ENCODE measurements around the gene BCL7B. TPM values are rescaled to one million over a fixed set of nuclear protein-coding genes. Genes with fewer than 3 reads are reported as not detected.

The BCL7B gene
- total and polyA plus RNA-seq, 2 of the 13 experiments (the other 11 are each of a cell fraction or from before 2014, with no cell fraction given) = 24.3 to 38.2 TPM

DNA sequence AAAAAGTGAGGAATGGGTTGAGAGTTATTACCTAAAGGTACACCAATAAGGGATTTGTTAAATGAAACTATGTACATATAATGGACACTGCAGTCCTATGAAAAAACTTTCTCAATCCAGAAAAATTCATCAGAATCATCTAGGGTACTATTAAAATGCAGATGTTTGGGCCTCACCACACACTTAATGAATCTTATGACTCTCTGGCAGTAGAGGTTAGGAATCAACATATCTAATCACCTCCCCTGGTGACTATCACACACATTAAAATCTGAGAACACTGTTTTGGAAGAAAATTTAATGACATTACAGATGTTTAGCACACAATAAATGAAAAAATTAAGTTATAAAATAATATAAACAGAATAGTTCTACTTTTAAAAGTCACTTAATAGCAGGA lies 67.5 kb downstream of the BCL7B start (continued):
- TF ChIP-seq, protein P1, sequence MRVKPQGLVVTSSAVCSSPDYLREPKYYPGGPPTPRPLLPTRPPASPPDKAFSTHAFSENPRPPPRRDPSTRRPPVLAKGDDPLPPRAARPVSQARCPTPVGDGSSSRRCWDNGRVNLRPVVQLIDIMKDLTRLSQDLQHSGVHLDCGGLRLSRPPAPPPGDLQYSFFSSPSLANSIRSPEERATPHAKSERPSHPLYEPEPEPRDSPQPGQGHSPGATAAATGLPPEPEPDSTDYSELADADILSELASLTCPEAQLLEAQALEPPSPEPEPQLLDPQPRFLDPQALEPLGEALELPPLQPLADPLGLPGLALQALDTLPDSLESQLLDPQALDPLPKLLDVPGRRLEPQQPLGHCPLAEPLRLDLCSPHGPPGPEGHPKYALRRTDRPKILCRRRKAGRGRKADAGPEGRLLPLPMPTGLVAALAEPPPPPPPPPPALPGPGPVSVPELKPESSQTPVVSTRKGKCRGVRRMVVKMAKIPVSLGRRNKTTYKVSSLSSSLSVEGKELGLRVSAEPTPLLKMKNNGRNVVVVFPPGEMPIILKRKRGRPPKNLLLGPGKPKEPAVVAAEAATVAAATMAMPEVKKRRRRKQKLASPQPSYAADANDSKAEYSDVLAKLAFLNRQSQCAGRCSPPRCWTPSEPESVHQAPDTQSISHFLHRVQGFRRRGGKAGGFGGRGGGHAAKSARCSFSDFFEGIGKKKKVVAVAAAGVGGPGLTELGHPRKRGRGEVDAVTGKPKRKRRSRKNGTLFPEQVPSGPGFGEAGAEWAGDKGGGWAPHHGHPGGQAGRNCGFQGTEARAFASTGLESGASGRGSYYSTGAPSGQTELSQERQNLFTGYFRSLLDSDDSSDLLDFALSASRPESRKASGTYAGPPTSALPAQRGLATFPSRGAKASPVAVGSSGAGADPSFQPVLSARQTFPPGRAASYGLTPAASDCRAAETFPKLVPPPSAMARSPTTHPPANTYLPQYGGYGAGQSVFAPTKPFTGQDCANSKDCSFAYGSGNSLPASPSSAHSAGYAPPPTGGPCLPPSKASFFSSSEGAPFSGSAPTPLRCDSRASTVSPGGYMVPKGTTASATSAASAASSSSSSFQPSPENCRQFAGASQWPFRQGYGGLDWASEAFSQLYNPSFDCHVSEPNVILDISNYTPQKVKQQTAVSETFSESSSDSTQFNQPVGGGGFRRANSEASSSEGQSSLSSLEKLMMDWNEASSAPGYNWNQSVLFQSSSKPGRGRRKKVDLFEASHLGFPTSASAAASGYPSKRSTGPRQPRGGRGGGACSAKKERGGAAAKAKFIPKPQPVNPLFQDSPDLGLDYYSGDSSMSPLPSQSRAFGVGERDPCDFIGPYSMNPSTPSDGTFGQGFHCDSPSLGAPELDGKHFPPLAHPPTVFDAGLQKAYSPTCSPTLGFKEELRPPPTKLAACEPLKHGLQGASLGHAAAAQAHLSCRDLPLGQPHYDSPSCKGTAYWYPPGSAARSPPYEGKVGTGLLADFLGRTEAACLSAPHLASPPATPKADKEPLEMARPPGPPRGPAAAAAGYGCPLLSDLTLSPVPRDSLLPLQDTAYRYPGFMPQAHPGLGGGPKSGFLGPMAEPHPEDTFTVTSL (CRISPR knock-in tag; IDR thresholded peaks at IDR 0.05; ENCODE audit: borderline replicate concordance) = no peak
- TF ChIP-seq REXO4 (CRISPR knock-in tag; IDR thresholded peaks at IDR 0.05; ENCODE audit: borderline replicate concordance) = no peak
- TF ChIP-seq, protein P2, sequence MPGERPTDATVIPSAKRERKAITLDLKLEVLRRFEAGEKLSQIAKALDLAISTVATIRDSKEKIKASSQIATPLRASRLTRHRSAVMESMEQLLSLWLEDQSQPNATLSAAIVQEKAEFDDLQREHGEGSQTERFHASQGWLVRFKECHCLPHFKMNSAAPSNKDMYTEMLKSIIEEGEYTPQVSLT (CRISPR knock-in tag; IDR thresholded peaks at IDR 0.05; ENCODE audit: borderline replicate concordance, low read depth) = no peak

DNA sequence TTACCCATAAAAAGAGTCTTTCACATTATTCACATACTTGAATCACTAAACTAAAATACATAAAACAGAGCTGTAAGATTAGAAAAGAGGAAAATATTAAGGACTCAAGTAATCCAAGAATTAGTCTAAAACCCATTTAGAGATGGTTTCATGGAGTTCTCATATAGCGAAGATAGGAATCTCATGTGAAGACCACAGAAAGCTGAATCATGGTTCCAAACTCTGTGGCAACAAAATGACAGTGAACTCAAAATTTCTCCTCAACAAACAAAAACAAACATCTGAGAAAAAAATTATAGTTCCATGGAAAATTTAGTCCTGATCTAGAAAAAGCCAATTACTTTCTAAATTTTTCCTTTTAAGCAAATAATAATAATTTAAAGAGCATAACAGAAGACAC lies 70.0 kb downstream of the BCL7B start:
- Histone ChIP-seq H3K9me3 (ENCODE audit: low read length) (no peaks in the 10 kb centered on the region), H3K4me1 (ENCODE audit: insufficient read depth, low read length) (no peaks in the 10 kb centered on the region), H4K20me1 (ENCODE audit: insufficient read depth, low read length) (0 out of 2 replicates have a peak, but pooled peaks cover 5% of the 10 kb centered on the region), H3K4me3 (replicated peaks in 1 of 3; ENCODE audit: insufficient read depth in 1 of 3, low read depth in 2 of 3, low read length in 3 of 3) (no peak overlapping the region), H3K9ac (ENCODE audit: insufficient read depth, low read depth, low read length) (no peak overlapping the region), H2AFZ (ENCODE audit: low read length) (no peak overlapping the region), H3K27ac (ENCODE audit: extremely low read length, insufficient read depth, low read length) (no peak overlapping the region), H3K27me3 (ENCODE audit: control insufficient read depth in 1 of 2, insufficient read depth in 2 of 2, low read length in 2 of 2) (no peaks in the 10 kb centered on the region), H3K79me2 (ENCODE audit: insufficient read depth, low read length) (peaks cover 17% of the 10 kb centered on the region), H3K4me2 (ENCODE audit: low read depth, low read length) (no peak overlapping the region), H3K36me3 (replicated peaks in 1 of 2; ENCODE audit: control insufficient read depth in 1 of 2, insufficient read depth in 2 of 2, low read length in 2 of 2) (peaks cover 13 to 80% of the 10 kb centered on the region in 2 experiments)
- 100% methylated on average over 1 of the region's 1 CpG for WGBS (ENCODE audit: low lambda C conversion rate)
- ATAC-seq = no peak
- FAIRE-seq = no peak
- in situ Hi-C loops (cut with HindIII; ENCODE audit: extremely low pct_ligation_motif_present, low pct_unique_long_range_greater_than_20kb) (no loop called here), intact Hi-C loops (cut with micrococcal nuclease; ENCODE audit: unreplicated experiment) (no loop called here)
- ChIA-PET CTCF (ENCODE audit: low intra/inter-chr PET ratio, low total read pairs) (no interaction called here), POLR2A (no interaction called here)
- no peak for DNase-seq (ENCODE audit: low spot score)
- no TSS peak for BruUV-seq (replicated peaks)
- TF ChIP-seq, protein P3, sequence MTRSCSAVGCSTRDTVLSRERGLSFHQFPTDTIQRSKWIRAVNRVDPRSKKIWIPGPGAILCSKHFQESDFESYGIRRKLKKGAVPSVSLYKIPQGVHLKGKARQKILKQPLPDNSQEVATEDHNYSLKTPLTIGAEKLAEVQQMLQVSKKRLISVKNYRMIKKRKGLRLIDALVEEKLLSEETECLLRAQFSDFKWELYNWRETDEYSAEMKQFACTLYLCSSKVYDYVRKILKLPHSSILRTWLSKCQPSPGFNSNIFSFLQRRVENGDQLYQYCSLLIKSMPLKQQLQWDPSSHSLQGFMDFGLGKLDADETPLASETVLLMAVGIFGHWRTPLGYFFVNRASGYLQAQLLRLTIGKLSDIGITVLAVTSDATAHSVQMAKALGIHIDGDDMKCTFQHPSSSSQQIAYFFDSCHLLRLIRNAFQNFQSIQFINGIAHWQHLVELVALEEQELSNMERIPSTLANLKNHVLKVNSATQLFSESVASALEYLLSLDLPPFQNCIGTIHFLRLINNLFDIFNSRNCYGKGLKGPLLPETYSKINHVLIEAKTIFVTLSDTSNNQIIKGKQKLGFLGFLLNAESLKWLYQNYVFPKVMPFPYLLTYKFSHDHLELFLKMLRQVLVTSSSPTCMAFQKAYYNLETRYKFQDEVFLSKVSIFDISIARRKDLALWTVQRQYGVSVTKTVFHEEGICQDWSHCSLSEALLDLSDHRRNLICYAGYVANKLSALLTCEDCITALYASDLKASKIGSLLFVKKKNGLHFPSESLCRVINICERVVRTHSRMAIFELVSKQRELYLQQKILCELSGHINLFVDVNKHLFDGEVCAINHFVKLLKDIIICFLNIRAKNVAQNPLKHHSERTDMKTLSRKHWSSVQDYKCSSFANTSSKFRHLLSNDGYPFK (CRISPR knock-in tag; IDR thresholded peaks at IDR 0.05; ENCODE audit: borderline replicate concordance) = no peak
- TF ChIP-seq DMAP1 (CRISPR knock-in tag; IDR thresholded peaks at IDR 0.05) (no peak), ZNF510 (CRISPR knock-in tag; IDR thresholded peaks at IDR 0.05; ENCODE audit: low read depth) (no peak), RNF2 (conservative IDR thresholded peaks at IDR 0.05; ENCODE audit: low read depth) (no peak), NFE2L2 (IDR thresholded peaks at IDR 0.05; ENCODE audit: low read length) (no peak), PATZ1 (CRISPR knock-in tag; IDR thresholded peaks at IDR 0.05) (no peak), KAT8 (CRISPR knock-in tag; IDR thresholded peaks at IDR 0.05) (no peak), ZIK1 (CRISPR knock-in tag; IDR thresholded peaks at IDR 0.05; ENCODE audit: borderline replicate concordance, low read depth) (no peak)
